Gastrocnemius medialis (tissue), 4 donors: ENCODE results near the gene ZFP62.

Experiments
- POLR2A ChIP-seq, 2 donors: fragments of 450-650 bp; IDR thresholded peaks; one replicate each; pipeline ENCODE4 v1.6.1; 2017; ENCODE audit warnings: antibody characterized with exemption in 2 of 2, mild to moderate bottlenecking in 2 of 2, moderate library complexity in 2 of 2
- TF ChIP-seq, protein P1 (sequence below), 5 experiments: fragments of 450-650 bp in 3 of 5; fragments of 200-600 bp in 2 of 5; sonication (generic) in 2 of 5; IDR thresholded peaks in 4 of 5; conservative IDR thresholded peaks in 1 of 5; 1 replicate in 4 of 5; 2 replicates in 1 of 5; pipeline ENCODE4 v1.5.1; 2016 to 2019; ENCODE audit warnings: antibody characterized with exemption in 5 of 5, mild to moderate bottlenecking in 3 of 5, moderate library complexity in 3 of 5

GRCh38 chr5:180832638-180833068, 28.4 kb downstream of the ZFP62 start:
- no peak for TF ChIP-seq POLR2A (IDR thresholded peaks at IDR 0.05)
- TF ChIP-seq, protein P1, sequence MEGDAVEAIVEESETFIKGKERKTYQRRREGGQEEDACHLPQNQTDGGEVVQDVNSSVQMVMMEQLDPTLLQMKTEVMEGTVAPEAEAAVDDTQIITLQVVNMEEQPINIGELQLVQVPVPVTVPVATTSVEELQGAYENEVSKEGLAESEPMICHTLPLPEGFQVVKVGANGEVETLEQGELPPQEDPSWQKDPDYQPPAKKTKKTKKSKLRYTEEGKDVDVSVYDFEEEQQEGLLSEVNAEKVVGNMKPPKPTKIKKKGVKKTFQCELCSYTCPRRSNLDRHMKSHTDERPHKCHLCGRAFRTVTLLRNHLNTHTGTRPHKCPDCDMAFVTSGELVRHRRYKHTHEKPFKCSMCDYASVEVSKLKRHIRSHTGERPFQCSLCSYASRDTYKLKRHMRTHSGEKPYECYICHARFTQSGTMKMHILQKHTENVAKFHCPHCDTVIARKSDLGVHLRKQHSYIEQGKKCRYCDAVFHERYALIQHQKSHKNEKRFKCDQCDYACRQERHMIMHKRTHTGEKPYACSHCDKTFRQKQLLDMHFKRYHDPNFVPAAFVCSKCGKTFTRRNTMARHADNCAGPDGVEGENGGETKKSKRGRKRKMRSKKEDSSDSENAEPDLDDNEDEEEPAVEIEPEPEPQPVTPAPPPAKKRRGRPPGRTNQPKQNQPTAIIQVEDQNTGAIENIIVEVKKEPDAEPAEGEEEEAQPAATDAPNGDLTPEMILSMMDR (IDR thresholded peaks at IDR 0.05 in 4 of 5, conservative IDR thresholded peaks at IDR 0.05 in 1 of 5), result no peak
